Urothelium cell line (cell line): ENCODE measurements around the gene FYTTD1.

Source experiments
- DNase-seq: peaks from one replicate; pipeline ENCODE4 v3.0.0; 2011; ENCODE audit warnings: low spot score, mixed read lengths
- FAIRE-seq: peaks from 2 replicates; lab custom pipeline; 2011; peaks lifted over from hg19 to GRCh38; lab: Jason Lieb, UNC

Gene FYTTD1

GRCh38 chr3:197736491-197737318 is 13.0 kb upstream of the FYTTD1 start, which contains the start of gene RUBCN:
TSS of gene RUBCN (minus strand) at chr3:197736904. CDS start at chr3:197736719, 185 bp downstream.
- FAIRE-seq, result peak; percentile 55
- peak; percentile 97 for DNase-seq

- DNase-seq (no peak), FAIRE-seq (no peak)
These were observed 12.4 kb upstream of the FYTTD1 start for GRCh38 chr3:197737319-197737649.

GRCh38 chr3:197737749-197738462 is 11.8 kb upstream of the FYTTD1 start:
- DNase-seq (no peak), FAIRE-seq (no peak)

DNA sequence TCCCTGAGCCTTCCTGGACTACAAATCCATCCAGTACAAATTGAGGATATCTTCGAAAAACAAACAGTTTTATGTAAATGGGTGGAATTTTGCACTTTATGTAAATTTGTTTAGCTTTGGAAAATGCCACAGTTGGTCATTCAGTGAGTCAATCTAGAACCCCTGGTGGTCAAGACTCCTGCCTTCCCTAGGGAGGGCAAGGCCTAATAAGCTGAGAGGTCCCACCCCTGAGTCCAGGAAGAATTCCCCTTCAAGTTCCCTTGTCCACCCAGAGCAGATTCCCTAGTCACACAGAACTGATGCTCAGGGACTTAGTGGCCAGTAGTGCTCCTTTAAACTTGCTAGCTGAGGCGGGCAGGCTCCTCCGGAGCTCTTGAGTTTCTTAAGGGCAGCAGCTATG is 6.9 kb upstream of the FYTTD1 start:
- no peak for DNase-seq
- FAIRE-seq, result no peak

- FAIRE-seq (no peak), DNase-seq (no peak)
These were observed 3.5 kb upstream of the FYTTD1 start for GRCh38 chr3:197746209-197746608.

DNA sequence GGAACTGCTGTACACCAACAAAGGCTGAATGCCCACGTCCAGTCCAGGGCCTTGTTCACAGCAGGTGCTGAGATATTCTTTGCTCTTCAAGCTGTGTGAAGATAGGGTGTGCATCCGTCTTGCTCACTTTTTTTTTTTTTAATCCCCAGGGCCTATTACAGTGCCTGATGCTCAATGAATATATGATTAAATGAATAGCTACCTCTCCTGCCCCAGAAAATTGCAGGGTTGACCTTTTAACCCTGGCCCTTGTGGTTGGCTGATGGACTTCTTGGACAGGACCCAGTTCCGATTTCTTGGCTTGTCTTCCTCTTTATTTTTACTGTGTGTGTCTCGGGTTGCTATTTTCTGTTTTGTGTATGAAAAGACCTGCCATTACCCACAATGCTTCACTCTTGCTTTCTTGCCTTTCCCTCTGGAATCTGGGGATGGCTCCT is 2.9 kb upstream of the FYTTD1 start:
- no peak for FAIRE-seq
- DNase-seq, result no peak

GRCh38 chr3:197748597-197749314 is 927 bp upstream of the FYTTD1 start:
- no peak for DNase-seq
- FAIRE-seq, result no peak

DNA sequence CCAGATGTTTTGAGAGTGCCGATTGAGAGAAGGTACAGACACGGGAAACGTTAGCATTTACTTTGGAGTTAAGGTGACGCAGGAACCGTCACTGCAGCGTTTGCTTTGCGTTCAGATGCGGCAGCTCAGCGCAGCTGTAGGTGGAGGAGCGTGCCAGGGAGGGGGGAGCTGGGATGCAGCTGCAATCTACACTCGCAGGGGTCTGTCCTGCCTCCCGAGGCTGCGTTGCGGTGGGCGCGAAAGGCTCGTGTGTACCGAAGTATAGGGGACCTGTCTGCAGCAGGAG is 425 bp upstream of the FYTTD1 start:
- DNase-seq (peak; percentile 61), FAIRE-seq (no peak)

GRCh38 chr3:197750396-197750831 is 731 bp downstream of the FYTTD1 start:
- DNase-seq (peak; percentile 64), FAIRE-seq (no peak)

- DNase-seq, result no peak
- no peak for FAIRE-seq
These were observed 1.4 kb downstream of the FYTTD1 start for GRCh38 chr3:197750858-197751737.

GRCh38 chr3:197752107-197752506 is 2.4 kb downstream of the FYTTD1 start:
- FAIRE-seq, result no peak
- DNase-seq, result no peak

DNA sequence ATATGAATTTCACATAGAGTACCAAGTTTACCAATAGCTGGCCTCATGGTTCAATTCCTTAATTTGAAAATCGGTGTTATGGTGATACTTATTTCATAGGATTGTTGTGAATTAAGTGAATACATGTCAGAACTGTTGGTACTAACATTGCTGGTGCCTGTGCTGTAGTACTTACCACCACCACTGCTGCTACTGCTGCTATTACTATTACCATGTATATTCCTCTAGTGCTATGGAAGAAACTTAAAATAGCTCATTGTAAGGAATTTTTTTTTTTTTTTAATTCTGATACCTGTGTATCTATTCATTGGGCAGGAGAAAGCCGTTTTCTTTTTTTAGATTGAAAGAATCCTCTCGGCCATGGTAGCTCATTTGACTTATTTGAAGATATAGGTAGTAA is 3.6 kb downstream of the FYTTD1 start:
- DNase-seq, result no peak
- FAIRE-seq, result no peak

GRCh38 chr3:197756704-197757103 is 7.0 kb downstream of the FYTTD1 start:
- no peak for DNase-seq
- FAIRE-seq, result no peak

- no peak for FAIRE-seq
These were observed 8.8 kb downstream of the FYTTD1 start for GRCh38 chr3:197758512-197758911.

DNA sequence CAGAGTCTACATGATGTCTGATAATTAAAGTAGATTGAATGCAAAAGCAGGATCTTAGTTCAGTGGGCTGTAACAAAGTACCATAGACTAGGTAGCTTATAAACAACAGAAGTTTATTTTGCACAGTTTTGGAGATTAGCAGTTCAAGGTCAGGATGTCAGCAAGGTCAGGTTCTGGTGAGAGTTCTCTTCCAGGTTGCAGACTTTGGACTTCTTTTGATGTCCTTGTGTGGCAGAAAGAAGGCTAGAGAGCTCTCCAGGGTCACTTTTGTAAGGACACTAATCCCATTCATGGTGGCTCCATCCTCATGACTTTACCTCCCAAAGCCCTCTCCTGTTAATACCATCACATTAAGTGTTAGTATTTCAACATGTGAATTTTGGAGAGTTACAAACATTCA is 12.1 kb downstream of the FYTTD1 start:
- no peak for DNase-seq
- no peak for FAIRE-seq

More at GRCh38 chr3:197758512-197758911, 8.8 kb downstream of the FYTTD1 start:
- no peak for DNase-seq

GRCh38 chr3:197775317-197775716 is 25.6 kb downstream of the FYTTD1 start:
- DNase-seq (no peak), FAIRE-seq (no peak)

GRCh38 chr3:197782230-197782629 is 32.5 kb downstream of the FYTTD1 start:
- DNase-seq (no peak), FAIRE-seq (no peak)

DNA sequence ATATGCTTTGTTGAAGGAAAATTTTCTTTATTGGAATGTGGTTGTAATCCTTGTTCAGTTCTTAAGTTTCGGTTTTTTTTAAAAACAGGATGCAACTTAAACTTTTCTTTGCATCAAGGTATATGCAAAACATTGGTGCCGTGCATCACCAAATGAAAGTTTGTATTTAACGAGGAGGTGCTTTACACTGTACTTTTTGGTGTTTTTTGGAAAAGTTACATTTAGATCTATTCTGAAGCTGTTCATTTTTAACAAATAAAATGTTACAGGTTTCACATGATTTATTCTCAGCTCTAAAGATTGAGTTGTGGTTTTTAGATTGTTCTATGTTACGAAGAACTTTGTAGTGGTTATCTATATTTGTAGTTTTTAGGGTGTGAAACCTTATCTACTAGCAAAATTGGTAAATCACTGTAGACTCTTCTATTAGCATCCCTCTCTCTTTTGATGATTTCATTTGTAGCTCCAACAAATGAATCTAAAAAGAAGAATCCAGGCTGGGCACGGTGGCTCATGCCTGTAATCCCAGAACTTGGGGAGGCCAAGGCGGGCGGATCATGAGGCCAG is 34.4 kb downstream of the FYTTD1 start:
- FAIRE-seq (no peak), DNase-seq (no peak)

GRCh38 chr3:197787412-197787811 is 37.7 kb downstream of the FYTTD1 start:
- no peak for FAIRE-seq

GRCh38 chr3:197789309-197789708 is 39.6 kb downstream of the FYTTD1 start:
- FAIRE-seq, result no peak
- DNase-seq, result no peak

More at GRCh38 chr3:197787412-197787811, 37.7 kb downstream of the FYTTD1 start:
- DNase-seq, result no peak
